Measurements from ENCODE around the gene IGSF9.

The IGSF9 gene

DNA sequence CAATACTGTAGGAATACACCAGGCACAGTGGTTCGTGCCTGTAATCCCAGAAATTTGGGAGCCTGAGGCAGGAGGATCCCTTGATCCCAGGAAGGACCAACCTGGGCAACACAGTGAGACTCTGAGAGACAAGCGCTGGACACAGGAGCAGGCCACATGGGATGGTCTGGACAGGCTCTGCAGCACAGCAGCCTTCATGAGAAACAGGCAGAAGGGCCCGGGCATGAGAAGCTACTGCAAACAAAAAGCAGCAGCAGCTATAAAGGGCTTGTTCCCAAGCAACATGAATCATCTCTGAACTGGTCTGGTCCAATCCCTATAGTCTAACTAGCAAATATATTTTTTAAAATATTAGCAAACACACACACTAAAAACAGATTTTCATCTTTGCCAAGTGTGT lies 44.2 kb upstream of the IGSF9 start:
- Histone ChIP-seq H3K4me2 (ENCODE audit: low read depth, low read length) (no peak overlapping the region), H3K9me3 (replicated peaks; ENCODE audit: insufficient read depth, low read length) (no peaks in the 10 kb centered on the region), H4K20me1 (ENCODE audit: insufficient read depth, low read length) (no peaks in the 10 kb centered on the region), H3K27me3 (replicated peaks; ENCODE audit: insufficient read depth, low read length) (no peaks in the 10 kb centered on the region), H3F3A (ENCODE audit: insufficient read depth, low read length) (no peaks in the 10 kb centered on the region), H2AFZ (ENCODE audit: low read length) (no peak overlapping the region), H3K36me3 (replicated peaks; ENCODE audit: insufficient read depth, low read length) (no peaks in the 10 kb centered on the region), H3K9ac (ENCODE audit: low read length) (no peak overlapping the region), H3K4me3 (ENCODE audit: low read length) (no peak overlapping the region), H3K27ac (ENCODE audit: low read length) (no peak overlapping the region), H3K4me1 (ENCODE audit: low read length) (no peaks in the 10 kb centered on the region), H3K79me2 (ENCODE audit: low read length) (no peaks in the 10 kb centered on the region), H3K9me2 (replicated peaks; ENCODE audit: insufficient read depth, low read length) (no peaks in the 10 kb centered on the region)
- TF ChIP-seq EZH2phosphoT487 (IDR thresholded peaks at IDR 0.05; ENCODE audit: low read length) (no peak), EZH2 (optimal IDR thresholded peaks at IDR 0.05; ENCODE audit: low read depth, low read length) (no peak)
- TF ChIP-seq, protein P1, sequence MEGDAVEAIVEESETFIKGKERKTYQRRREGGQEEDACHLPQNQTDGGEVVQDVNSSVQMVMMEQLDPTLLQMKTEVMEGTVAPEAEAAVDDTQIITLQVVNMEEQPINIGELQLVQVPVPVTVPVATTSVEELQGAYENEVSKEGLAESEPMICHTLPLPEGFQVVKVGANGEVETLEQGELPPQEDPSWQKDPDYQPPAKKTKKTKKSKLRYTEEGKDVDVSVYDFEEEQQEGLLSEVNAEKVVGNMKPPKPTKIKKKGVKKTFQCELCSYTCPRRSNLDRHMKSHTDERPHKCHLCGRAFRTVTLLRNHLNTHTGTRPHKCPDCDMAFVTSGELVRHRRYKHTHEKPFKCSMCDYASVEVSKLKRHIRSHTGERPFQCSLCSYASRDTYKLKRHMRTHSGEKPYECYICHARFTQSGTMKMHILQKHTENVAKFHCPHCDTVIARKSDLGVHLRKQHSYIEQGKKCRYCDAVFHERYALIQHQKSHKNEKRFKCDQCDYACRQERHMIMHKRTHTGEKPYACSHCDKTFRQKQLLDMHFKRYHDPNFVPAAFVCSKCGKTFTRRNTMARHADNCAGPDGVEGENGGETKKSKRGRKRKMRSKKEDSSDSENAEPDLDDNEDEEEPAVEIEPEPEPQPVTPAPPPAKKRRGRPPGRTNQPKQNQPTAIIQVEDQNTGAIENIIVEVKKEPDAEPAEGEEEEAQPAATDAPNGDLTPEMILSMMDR (IDR thresholded peaks at IDR 0.05; ENCODE audit: low read length): no peak
- DNase-seq: no peak

DNA sequence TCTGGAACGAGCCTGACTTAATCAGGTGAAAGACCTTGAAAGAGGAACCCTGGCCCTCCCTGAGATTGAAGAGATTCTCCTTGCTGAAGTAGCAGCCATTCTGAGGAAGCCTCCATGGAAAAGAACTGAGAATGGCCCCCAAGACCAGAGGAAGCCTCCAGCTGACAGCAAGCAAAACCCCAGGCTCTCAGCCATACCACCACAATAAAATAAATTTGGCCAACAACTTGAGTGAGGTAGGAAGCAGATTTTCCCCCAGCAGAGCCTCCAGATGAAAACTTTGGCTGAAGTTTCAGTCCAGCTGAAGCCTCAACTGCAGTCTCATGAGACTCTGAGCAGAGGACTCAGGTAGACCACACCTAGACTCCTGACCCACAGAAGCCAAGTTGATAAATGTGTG lies 42.6 kb upstream of the IGSF9 start:
- no peak for DNase-seq
- Histone ChIP-seq H3K4me3 (ENCODE audit: low read length) (no peak overlapping the region), H2AFZ (ENCODE audit: low read length) (no peak overlapping the region), H3K4me1 (ENCODE audit: low read length) (no peaks in the 10 kb centered on the region), H3K4me2 (ENCODE audit: low read depth, low read length) (no peak overlapping the region), H3F3A (ENCODE audit: insufficient read depth, low read length) (no peaks in the 10 kb centered on the region), H3K9me3 (replicated peaks; ENCODE audit: insufficient read depth, low read length) (no peaks in the 10 kb centered on the region), H3K9ac (ENCODE audit: low read length) (no peak overlapping the region), H3K36me3 (replicated peaks; ENCODE audit: insufficient read depth, low read length) (no peaks in the 10 kb centered on the region), H3K27me3 (replicated peaks; ENCODE audit: insufficient read depth, low read length) (no peaks in the 10 kb centered on the region), H3K27ac (ENCODE audit: low read length) (no peak overlapping the region), H4K20me1 (ENCODE audit: insufficient read depth, low read length) (no peaks in the 10 kb centered on the region), H3K9me2 (replicated peaks; ENCODE audit: insufficient read depth, low read length) (no peaks in the 10 kb centered on the region), H3K79me2 (ENCODE audit: low read length) (no peaks in the 10 kb centered on the region)
- TF ChIP-seq EZH2 (optimal IDR thresholded peaks at IDR 0.05; ENCODE audit: low read depth, low read length) (no peak), EZH2phosphoT487 (IDR thresholded peaks at IDR 0.05; ENCODE audit: low read length) (no peak)
- TF ChIP-seq, protein P1 (IDR thresholded peaks at IDR 0.05; ENCODE audit: low read length): no peak

GRCh38 chr1:159987186-159987585 lies 41.8 kb upstream of the IGSF9 start:
- H3K9ac ChIP-seq (ENCODE audit: low read length): no peak overlapping the region

More at GRCh38 chr1:159987186-159987585, 41.8 kb upstream of the IGSF9 start:
- H3K27ac ChIP-seq (ENCODE audit: low read length): no peak overlapping the region
- H3K4me1 ChIP-seq (ENCODE audit: low read length): no peaks in the 10 kb centered on the region
- no peaks in the 10 kb centered on the region for H3K27me3 ChIP-seq (replicated peaks; ENCODE audit: insufficient read depth, low read length)
- no peaks in the 10 kb centered on the region for H3F3A ChIP-seq (ENCODE audit: insufficient read depth, low read length)
- no peaks in the 10 kb centered on the region for H3K79me2 ChIP-seq (ENCODE audit: low read length)
- TF ChIP-seq EZH2phosphoT487 (IDR thresholded peaks at IDR 0.05; ENCODE audit: low read length): no peak
- TF ChIP-seq EZH2 (optimal IDR thresholded peaks at IDR 0.05; ENCODE audit: low read depth, low read length): no peak
- TF ChIP-seq, protein P1 (IDR thresholded peaks at IDR 0.05; ENCODE audit: low read length): no peak
- H3K4me3 ChIP-seq (ENCODE audit: low read length): no peak overlapping the region
- H2AFZ ChIP-seq (ENCODE audit: low read length): no peak overlapping the region
- H3K36me3 ChIP-seq (replicated peaks; ENCODE audit: insufficient read depth, low read length): no peaks in the 10 kb centered on the region
- no peak overlapping the region for H3K4me2 ChIP-seq (ENCODE audit: low read depth, low read length)
- H3K9me2 ChIP-seq (replicated peaks; ENCODE audit: insufficient read depth, low read length): no peaks in the 10 kb centered on the region
- H3K9me3 ChIP-seq (replicated peaks; ENCODE audit: insufficient read depth, low read length): no peaks in the 10 kb centered on the region
- H4K20me1 ChIP-seq (ENCODE audit: insufficient read depth, low read length): no peaks in the 10 kb centered on the region
- DNase-seq: no peak

All from MM.1S (cell line).